ENCODE measurements around the gene SLFN12L. TPM values are rescaled to one million over a fixed set of nuclear protein-coding genes. Genes with fewer than 3 reads are reported as not detected.

The SLFN12L gene
- total and polyA plus RNA-seq, 10 of the 15 experiments (the other 5 are each of a cell fraction or from before 2014, with no cell fraction given): 1.0 to 21.3 (median 9.4) TPM

GRCh38 chr17:35540589-35541404, 3.3 kb upstream of the SLFN12L start (continued):
- peak; percentile 85; the same call in 1 of the 2 replicates for TF ChIP-seq ASH2L (IDR thresholded peaks at IDR 0.05; ENCODE audit: borderline replicate concordance, low read depth)
- TF ChIP-seq SPI1 (IDR thresholded peaks at IDR 0.05; ENCODE audit: borderline replicate concordance, insufficient read depth, low read depth, low read length): peak; percentile 43; the same call in 1 of the 2 replicates
- no peak for TF ChIP-seq SMARCA5 (IDR thresholded peaks at IDR 0.05)
- TF ChIP-seq IRF4 (IDR thresholded peaks at IDR 0.05; ENCODE audit: low read depth, low read length): no peak
- no peak for TF ChIP-seq TAF1 (IDR thresholded peaks at IDR 0.05; ENCODE audit: borderline replicate concordance, low read depth, low read length)
- TF ChIP-seq, protein P1, sequence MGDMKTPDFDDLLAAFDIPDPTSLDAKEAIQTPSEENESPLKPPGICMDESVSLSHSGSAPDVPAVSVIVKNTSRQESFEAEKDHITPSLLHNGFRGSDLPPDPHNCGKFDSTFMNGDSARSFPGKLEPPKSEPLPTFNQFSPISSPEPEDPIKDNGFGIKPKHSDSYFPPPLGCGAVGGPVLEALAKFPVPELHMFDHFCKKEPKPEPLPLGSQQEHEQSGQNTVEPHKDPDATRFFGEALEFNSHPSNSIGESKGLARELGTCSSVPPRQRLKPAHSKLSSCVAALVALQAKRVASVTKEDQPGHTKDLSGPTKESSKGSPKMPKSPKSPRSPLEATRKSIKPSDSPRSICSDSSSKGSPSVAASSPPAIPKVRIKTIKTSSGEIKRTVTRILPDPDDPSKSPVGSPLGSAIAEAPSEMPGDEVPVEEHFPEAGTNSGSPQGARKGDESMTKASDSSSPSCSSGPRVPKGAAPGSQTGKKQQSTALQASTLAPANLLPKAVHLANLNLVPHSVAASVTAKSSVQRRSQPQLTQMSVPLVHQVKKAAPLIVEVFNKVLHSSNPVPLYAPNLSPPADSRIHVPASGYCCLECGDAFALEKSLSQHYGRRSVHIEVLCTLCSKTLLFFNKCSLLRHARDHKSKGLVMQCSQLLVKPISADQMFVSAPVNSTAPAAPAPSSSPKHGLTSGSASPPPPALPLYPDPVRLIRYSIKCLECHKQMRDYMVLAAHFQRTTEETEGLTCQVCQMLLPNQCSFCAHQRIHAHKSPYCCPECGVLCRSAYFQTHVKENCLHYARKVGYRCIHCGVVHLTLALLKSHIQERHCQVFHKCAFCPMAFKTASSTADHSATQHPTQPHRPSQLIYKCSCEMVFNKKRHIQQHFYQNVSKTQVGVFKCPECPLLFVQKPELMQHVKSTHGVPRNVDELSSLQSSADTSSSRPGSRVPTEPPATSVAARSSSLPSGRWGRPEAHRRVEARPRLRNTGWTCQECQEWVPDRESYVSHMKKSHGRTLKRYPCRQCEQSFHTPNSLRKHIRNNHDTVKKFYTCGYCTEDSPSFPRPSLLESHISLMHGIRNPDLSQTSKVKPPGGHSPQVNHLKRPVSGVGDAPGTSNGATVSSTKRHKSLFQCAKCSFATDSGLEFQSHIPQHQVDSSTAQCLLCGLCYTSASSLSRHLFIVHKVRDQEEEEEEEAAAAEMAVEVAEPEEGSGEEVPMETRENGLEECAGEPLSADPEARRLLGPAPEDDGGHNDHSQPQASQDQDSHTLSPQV (IDR thresholded peaks at IDR 0.05): no peak
- no peak for TF ChIP-seq GATAD2B (conservative IDR thresholded peaks at IDR 0.05; ENCODE audit: low read depth)
- TF ChIP-seq ESRRA (IDR thresholded peaks at IDR 0.05; ENCODE audit: low read length): no peak
- TF ChIP-seq, protein P2, sequence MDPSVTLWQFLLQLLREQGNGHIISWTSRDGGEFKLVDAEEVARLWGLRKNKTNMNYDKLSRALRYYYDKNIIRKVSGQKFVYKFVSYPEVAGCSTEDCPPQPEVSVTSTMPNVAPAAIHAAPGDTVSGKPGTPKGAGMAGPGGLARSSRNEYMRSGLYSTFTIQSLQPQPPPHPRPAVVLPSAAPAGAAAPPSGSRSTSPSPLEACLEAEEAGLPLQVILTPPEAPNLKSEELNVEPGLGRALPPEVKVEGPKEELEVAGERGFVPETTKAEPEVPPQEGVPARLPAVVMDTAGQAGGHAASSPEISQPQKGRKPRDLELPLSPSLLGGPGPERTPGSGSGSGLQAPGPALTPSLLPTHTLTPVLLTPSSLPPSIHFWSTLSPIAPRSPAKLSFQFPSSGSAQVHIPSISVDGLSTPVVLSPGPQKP (IDR thresholded peaks at IDR 0.05; ENCODE audit: low read depth, low read length): no peak
- no peak for TF ChIP-seq JUND (IDR thresholded peaks at IDR 0.05; ENCODE audit: low read depth, low read length)
- no peak for TF ChIP-seq EED (IDR thresholded peaks at IDR 0.05; ENCODE audit: low read depth)
- no peak for TF ChIP-seq EGR1 (IDR thresholded peaks at IDR 0.05; ENCODE audit: borderline replicate concordance in 1 of 2, low read depth in 2 of 2, low read length in 2 of 2)
- TF ChIP-seq SIX5 (IDR thresholded peaks at IDR 0.05; ENCODE audit: low read depth, low read length, severe bottlenecking): no peak
- peak; percentile 72 for TF ChIP-seq POLR2A (IDR thresholded peaks at IDR 0.05; ENCODE audit: low read depth, low read length)
- TF ChIP-seq RUNX3 (IDR thresholded peaks at IDR 0.05; ENCODE audit: low read length): no peak
- TF ChIP-seq PML (IDR thresholded peaks at IDR 0.05; ENCODE audit: low read length): no peak
- no peak for TF ChIP-seq ZNF217 (IDR thresholded peaks at IDR 0.05)
- TF ChIP-seq, protein P3, sequence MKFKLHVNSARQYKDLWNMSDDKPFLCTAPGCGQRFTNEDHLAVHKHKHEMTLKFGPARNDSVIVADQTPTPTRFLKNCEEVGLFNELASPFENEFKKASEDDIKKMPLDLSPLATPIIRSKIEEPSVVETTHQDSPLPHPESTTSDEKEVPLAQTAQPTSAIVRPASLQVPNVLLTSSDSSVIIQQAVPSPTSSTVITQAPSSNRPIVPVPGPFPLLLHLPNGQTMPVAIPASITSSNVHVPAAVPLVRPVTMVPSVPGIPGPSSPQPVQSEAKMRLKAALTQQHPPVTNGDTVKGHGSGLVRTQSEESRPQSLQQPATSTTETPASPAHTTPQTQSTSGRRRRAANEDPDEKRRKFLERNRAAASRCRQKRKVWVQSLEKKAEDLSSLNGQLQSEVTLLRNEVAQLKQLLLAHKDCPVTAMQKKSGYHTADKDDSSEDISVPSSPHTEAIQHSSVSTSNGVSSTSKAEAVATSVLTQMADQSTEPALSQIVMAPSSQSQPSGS (IDR thresholded peaks at IDR 0.05; ENCODE audit: low read length): no peak
- TF ChIP-seq E2F4 (IDR thresholded peaks at IDR 0.05; ENCODE audit: low read depth, low read length): no peak
- peak; percentile 7 to 23; a peak in 1 of 4 replicates for TF ChIP-seq IKZF2 (IDR thresholded peaks at IDR 0.05)
- no peak for TF ChIP-seq NFYA (IDR thresholded peaks at IDR 0.05; ENCODE audit: borderline replicate concordance, low read depth, low read length)
- TF ChIP-seq BACH1 (IDR thresholded peaks at IDR 0.05; ENCODE audit: borderline replicate concordance): no peak
- TF ChIP-seq DPF2 (IDR thresholded peaks at IDR 0.05): no peak
- no peak for TF ChIP-seq SP1 (IDR thresholded peaks at IDR 0.05; ENCODE audit: low read depth, low read length)

All from GM12878 (cell line).